K562 (cell line): ENCODE measurements around the gene GRP.

Source experiments
- POLR2AphosphoS5 ChIP-seq: IDR thresholded peaks from 2 replicates; pipeline ENCODE4 v1.6.1; 2011; ENCODE audit warnings: mild to moderate bottlenecking, low read depth, low read length, moderate library complexity; ENCODE audit not compliant: control insufficient read depth, insufficient read depth
- RNF219 ChIP-seq: fragments of 250-450 bp; sonication (Bioruptor Pico); IDR thresholded peaks from 2 replicates; pipeline ENCODE4 v1.5.0; 2022; ENCODE audit warnings: mild to moderate bottlenecking
- SMARCB1 ChIP-seq: IDR thresholded peaks from 2 replicates; pipeline ENCODE4 v1.6.1; 2011; ENCODE audit warnings: improper control_type of control experiment, low read depth; ENCODE audit not compliant: insufficient read length
- TF ChIP-seq, protein P1 (sequence below): fragments of 450-650 bp; IDR thresholded peaks from 2 replicates; pipeline ENCODE4 v1.6.1; 2018; ENCODE audit not compliant: partially characterized antibody

GRCh38 chr18:59228351-59228750 is 8.4 kb downstream of the GRP start:
- TF ChIP-seq RNF219 (CRISPR knock-in tag) (no peak), POLR2AphosphoS5 (no peak), SMARCB1 (no peak)
- TF ChIP-seq, protein P1, sequence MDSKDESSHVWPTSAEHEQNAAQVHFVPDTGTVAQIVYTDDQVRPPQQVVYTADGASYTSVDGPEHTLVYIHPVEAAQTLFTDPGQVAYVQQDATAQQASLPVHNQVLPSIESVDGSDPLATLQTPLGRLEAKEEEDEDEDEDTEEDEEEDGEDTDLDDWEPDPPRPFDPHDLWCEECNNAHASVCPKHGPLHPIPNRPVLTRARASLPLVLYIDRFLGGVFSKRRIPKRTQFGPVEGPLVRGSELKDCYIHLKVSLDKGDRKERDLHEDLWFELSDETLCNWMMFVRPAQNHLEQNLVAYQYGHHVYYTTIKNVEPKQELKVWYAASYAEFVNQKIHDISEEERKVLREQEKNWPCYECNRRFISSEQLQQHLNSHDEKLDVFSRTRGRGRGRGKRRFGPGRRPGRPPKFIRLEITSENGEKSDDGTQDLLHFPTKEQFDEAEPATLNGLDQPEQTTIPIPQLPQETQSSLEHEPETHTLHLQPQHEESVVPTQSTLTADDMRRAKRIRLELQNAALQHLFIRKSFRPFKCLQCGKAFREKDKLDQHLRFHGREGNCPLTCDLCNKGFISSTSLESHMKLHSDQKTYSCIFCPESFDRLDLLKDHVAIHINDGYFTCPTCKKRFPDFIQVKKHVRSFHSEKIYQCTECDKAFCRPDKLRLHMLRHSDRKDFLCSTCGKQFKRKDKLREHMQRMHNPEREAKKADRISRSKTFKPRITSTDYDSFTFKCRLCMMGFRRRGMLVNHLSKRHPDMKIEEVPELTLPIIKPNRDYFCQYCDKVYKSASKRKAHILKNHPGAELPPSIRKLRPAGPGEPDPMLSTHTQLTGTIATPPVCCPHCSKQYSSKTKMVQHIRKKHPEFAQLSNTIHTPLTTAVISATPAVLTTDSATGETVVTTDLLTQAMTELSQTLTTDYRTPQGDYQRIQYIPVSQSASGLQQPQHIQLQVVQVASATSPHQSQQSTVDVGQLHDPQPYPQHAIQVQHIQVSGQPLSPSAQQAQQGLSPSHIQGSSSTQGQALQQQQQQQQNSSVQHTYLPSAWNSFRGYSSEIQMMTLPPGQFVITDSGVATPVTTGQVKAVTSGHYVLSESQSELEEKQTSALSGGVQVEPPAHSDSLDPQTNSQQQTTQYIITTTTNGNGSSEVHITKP, result no peak
